Femur (tissue), 1 donor: ENCODE results near the gene TMSB4Y.

Source experiments
- DNase-seq: peaks from one replicate; pipeline ENCODE4 v3.0.0-alpha.2; 2017

The TMSB4Y gene

GRCh38 chrY:13703568-13703968 lies at the start of gene TMSB4Y:
TMSB4Y (plus strand) TSS chrY:13703899.
- DNase-seq: no peak

- no peak for DNase-seq
Observed at GRCh38 chrY:13664162-13664561, 39.5 kb upstream of the TMSB4Y start.

GRCh38 chrY:13671122-13671521 lies 32.6 kb upstream of the TMSB4Y start:
- no peak for DNase-seq

GRCh38 chrY:13702276-13702675 lies 1.4 kb upstream of the TMSB4Y start:
- no peak for DNase-seq

- DNase-seq: no peak
Observed at GRCh38 chrY:13704121-13704930, 627 bp downstream of the TMSB4Y start.

GRCh38 chrY:13705197-13705596 lies 1.5 kb downstream of the TMSB4Y start:
- DNase-seq: no peak

- no peak for DNase-seq
Observed at GRCh38 chrY:13708038-13708437, 4.3 kb downstream of the TMSB4Y start.

GRCh38 chrY:13718996-13719395 lies 15.3 kb downstream of the TMSB4Y start:
- no peak for DNase-seq

GRCh38 chrY:13729517-13729916 lies 25.8 kb downstream of the TMSB4Y start:
- no peak for DNase-seq

- DNase-seq: no peak
Observed at GRCh38 chrY:13738618-13739017, 34.9 kb downstream of the TMSB4Y start.

GRCh38 chrY:13751289-13752071 lies 47.8 kb downstream of the TMSB4Y start:
- DNase-seq: no peak

GRCh38 chrY:13754661-13755060 lies 51.0 kb downstream of the TMSB4Y start:
- no peak for DNase-seq
